IPS-18c (cell line): ENCODE measurements around the gene PEX14.
A peak's percentile ranks its signal among the peaks of the same experiment; 100 is the strongest.

Experiments
- H3K4me3 ChIP-seq: 2 replicates; pipeline ENCODE4 v1.7.0; 2013; ENCODE audit warnings: low read depth, mild to moderate bottlenecking, low read length, moderate library complexity; ENCODE audit not compliant: insufficient read depth
- H3K9me3 ChIP-seq: one replicate; pipeline ENCODE4 v1.6.1; 2013; ENCODE audit warnings: mild to moderate bottlenecking, low read length, moderate library complexity; ENCODE audit not compliant: control insufficient read depth, insufficient read depth

Gene PEX14

GRCh38 chr1:10637400-10637799 lies 162.7 kb downstream of the PEX14 start:
- H3K9me3 ChIP-seq: peaks cover 3% of the 10 kb centered on the region

GRCh38 chr1:10637834-10638558 lies 163.2 kb downstream of the PEX14 start:
- peak overlapping the region; percentile 34 for H3K4me3 ChIP-seq
- peaks cover 3% of the 10 kb centered on the region for H3K9me3 ChIP-seq

More at GRCh38 chr1:10637400-10637799, 162.7 kb downstream of the PEX14 start:
- no peak overlapping the region for H3K4me3 ChIP-seq

DNA sequence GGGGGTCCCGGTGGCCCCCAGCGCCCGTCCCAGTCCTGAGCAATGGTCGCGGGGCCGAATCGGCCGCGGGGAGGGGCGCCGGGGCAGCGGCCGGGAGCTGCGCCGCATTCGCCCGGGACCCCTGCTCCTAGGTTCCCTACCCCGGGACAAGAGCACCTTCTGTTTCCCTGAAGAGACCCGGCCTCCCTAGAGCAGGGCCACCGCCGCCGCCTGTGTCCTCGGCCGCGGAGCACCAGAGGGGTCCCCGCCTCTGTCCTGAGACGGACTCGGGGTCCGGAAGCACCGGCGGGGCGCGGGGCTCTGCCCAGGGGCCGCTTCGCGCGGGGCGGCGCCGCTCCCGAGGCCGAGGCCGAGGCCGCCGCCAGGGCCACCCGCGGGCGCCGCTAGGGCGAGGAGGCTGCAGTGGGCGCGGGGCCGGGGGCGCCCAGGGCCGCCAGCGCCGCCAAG lies 163.8 kb downstream of the PEX14 start:
- peak overlapping the region; percentile 34; the same call in 1 of the 2 replicates for H3K4me3 ChIP-seq

DNA sequence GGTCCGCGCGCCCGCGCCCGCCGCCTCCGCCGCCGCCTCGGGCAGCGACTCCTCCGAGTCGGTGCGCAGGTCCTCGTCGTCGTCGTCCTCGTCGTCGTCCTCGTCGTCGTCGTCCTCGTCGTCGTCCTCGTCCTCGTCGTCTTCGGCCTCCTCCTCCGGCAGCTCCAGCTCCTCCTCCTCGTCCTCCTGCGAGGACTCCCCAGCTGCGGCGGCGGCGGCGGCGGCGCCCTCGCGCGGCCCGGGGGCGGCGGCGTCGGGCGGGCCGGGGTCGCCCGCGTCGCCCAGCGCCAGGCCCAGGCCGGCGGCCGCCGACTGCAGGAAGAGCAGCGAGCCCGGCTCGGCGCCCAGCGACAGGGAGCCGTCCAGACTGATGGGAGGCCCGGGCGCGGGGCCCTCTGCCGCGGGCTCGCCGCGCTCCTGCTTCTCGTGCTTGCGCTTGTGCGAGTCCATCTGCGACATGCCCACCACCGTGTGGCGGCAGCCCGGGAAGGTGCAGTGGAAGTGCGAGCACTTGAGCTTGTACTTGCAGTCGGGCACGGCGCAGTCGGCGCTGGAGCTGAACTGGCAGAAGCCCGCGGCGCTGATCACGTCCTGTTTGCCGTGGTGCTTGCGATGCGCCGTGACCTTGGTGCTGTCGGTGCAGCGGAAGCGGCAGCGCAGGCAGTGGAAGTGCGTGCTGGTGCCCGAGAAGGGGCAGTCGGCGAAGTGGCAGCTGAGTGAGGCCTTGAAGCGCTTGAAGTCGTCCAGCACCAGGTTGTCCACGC lies 164.4 kb downstream of the PEX14 start:
- H3K4me3 ChIP-seq: no peak overlapping the region
- H3K9me3 ChIP-seq: peaks cover 3% of the 10 kb centered on the region

More for the DNA sequence above, 163.8 kb downstream of the PEX14 start:
- peaks cover 3% of the 10 kb centered on the region for H3K9me3 ChIP-seq

- peaks cover 3% of the 10 kb centered on the region for H3K9me3 ChIP-seq
- H3K4me3 ChIP-seq: no peak overlapping the region
Observed at GRCh38 chr1:10639775-10640578, 165.2 kb downstream of the PEX14 start.

DNA sequence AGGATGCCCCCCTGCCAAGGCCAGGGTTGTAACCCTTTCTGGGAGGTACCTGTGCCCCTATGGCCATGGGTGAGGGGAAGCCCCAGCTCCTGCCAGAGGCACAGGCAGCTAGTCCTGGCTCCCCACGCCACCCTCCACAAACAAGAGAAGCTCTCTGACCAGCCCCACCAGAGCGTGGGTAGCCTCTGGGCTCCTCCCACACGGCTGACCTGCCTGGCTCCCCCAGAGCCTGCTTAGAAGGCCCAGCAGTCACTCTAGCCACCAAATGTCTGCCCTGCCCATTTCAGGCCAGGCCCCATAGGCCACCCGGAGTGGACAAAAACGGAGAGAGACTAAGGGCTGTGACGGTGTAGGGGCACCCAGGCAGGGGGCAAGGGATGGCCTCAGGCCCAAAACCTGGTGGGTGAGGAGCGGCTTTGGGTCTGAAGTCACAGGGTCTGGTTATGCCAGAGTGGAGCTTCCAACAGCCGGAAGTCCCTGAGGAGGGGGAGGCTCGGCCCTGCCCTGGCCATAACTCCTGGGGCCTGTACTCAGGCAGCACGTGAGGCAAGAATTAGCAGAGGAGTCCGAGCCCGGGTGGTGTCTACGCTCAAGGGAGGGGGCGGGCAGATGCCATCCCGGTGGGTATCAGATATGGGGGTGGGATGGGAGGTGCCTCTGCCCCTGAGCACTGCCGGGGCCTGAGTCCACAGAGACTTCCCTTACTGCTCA lies 166.2 kb downstream of the PEX14 start:
- H3K9me3 ChIP-seq: no peaks in the 10 kb centered on the region
- no peak overlapping the region for H3K4me3 ChIP-seq

DNA sequence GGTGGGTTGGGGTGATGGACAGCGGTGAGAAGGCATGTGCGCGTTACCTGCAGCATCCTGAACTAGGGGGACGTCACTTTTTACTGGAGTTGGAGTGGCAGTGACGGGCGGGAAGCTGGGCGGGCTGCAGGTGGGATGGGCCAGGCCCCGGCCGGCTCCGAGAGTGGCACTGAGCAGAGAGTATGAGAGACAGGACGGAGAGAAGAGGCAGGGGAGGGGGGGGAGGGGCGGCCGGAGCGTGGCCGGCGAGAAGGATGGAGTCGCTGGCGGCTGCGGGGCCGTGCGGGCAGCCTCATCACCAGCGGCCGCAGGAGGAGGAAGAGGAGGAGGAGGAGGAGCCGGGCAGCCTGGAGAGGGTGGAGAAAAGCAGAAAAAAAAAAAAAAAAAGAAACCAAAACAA lies 167.2 kb downstream of the PEX14 start:
- no peak overlapping the region for H3K4me3 ChIP-seq
- no peaks in the 10 kb centered on the region for H3K9me3 ChIP-seq

GRCh38 chr1:10642403-10643080 lies 167.8 kb downstream of the PEX14 start:
- H3K9me3 ChIP-seq: no peaks in the 10 kb centered on the region
- no peak overlapping the region for H3K4me3 ChIP-seq

DNA sequence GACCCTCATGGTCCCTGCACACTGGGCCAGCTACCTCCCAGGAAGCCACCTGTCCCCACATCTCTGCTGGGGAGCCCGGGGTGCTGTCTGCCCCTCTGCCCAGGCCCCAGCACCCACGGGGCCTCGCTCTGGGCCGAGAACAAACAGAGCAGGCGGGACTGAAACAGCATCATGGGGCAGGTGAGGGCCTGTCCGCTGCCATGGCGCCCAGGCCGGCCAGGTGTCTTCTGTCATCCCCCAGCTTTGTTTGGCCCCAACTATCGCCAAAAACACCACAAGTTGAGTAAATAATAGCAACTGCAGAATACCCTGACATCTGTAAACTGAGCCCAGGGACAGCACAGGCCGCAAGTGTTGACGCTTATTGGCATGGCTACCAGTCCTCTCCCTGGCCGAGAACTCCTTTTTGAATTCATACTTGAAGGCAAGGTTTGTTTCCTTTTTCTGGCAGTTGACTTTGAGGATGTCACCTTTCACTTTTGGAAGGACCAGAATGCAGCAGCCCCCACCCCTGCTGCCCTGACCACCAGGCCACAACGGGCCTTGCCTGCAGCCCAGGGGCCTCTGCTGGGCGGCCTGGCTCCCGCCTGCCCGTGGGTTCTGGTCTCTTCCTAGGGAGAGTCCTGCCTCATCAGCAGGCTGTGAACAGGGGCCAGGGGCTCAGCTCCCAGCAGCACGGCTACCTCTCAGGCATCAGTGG lies 169.0 kb downstream of the PEX14 start:
- Histone ChIP-seq H3K9me3 (no peaks in the 10 kb centered on the region), H3K4me3 (no peak overlapping the region)

- Histone ChIP-seq H3K4me3 (no peak overlapping the region), H3K9me3 (no peaks in the 10 kb centered on the region)
Observed at GRCh38 chr1:10644307-10645128, 169.8 kb downstream of the PEX14 start.

DNA sequence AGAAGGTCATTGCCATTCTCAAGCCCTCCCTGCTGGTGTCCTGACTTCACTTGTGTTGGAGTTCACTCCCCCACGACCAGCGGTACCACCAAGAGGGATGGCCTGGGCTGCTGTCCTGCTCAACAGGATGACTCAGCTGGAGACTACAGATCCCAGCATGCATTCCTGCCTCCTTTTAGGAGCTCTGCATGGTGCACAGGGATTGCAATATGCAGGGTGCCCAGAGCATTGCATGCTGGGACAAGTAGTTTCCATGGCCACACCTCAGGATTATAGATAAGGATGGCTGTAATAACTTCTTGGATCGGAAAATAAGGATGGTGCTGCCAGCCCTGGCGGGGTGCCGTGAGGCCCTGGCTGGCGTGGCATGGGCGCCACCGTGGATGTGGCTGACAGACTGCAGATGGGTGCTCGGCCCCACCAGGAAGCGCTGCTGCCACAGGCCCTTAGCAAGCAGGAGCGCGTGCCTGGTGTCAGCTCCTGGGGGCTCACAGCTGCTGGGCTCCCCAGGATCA lies 171.7 kb downstream of the PEX14 start:
- H3K9me3 ChIP-seq: no peaks in the 10 kb centered on the region
- no peak overlapping the region for H3K4me3 ChIP-seq

- Histone ChIP-seq H3K9me3 (no peaks in the 10 kb centered on the region), H3K4me3 (no peak overlapping the region)
Observed at GRCh38 chr1:10647414-10648170, 172.8 kb downstream of the PEX14 start.

- Histone ChIP-seq H3K9me3 (no peaks in the 10 kb centered on the region), H3K4me3 (no peak overlapping the region)
Observed at GRCh38 chr1:10648689-10649516, 174.2 kb downstream of the PEX14 start.
